IMR-90 (cell line): ENCODE data around the gene HYI. TPM values are rescaled to one million over a fixed set of nuclear protein-coding genes. Genes with fewer than 3 reads are reported as not detected.

Experiments
- ATAC-seq: fragments of 200-7000 bp; cut with Tn5 transposase; 2 replicates; pipeline ENCODE4 v1.9.1; 2020; ENCODE audit warnings: low read depth, mild to moderate bottlenecking, moderate library complexity
- BruUV-seq: library from RNA; stranded (reverse); fragments of 400-500 nt; replicated peaks from 2 replicates; lab custom pipeline; 2021; lab: Mats Ljungman, UMichigan
- CTCF ChIA-PET: fragments of 300-600 bp; formaldehyde crosslinking; extraction: SDS; loops from one replicate; lab custom pipeline; 2021; ENCODE audit warnings: antibody characterized with exemption; lab: Yijun Ruan, JAX
- POLR2A ChIA-PET: fragments of 300-600 bp; sonication (Branson Sonifier 250); formaldehyde crosslinking; loops from one replicate; lab custom pipeline; 2022; ENCODE audit warnings: antibody characterized with exemption; ENCODE audit not compliant: unreplicated experiment; lab: Charles Lee
- DNase-seq: peaks from one replicate; pipeline ENCODE4 v3.0.0; 2013
- H2AFZ ChIP-seq: replicated peaks from 2 replicates; pipeline ENCODE3; 2013; ENCODE audit warnings: low read length, mild to moderate bottlenecking; ENCODE audit not compliant: poor library complexity
- H2AK5ac ChIP-seq: 2 replicates; pipeline ENCODE4 v1.6.1; 2013; ENCODE audit warnings: low read depth, low read length, inconsistent platforms
- H2AK9ac ChIP-seq: replicated peaks from 2 replicates; pipeline ENCODE3; 2013; ENCODE audit warnings: mild to moderate bottlenecking, low read depth, low read length, moderate library complexity; ENCODE audit not compliant: poor library complexity
- H2BK120ac ChIP-seq: 2 replicates; pipeline ENCODE4 v1.6.1; 2013; ENCODE audit warnings: low read depth, low read length, inconsistent platforms
- H2BK15ac ChIP-seq: 3 replicates; pipeline ENCODE4 v1.6.1; 2013; ENCODE audit warnings: low read depth, low read length, inconsistent platforms
- H2BK20ac ChIP-seq: 2 replicates; pipeline ENCODE4 v1.6.1; 2013; ENCODE audit warnings: low read depth, mild to moderate bottlenecking, inconsistent platforms, low read length, moderate library complexity
- H2BK5ac ChIP-seq: 2 replicates; pipeline ENCODE4 v1.6.1; 2013; ENCODE audit warnings: mild to moderate bottlenecking, low read depth, low read length, inconsistent platforms; ENCODE audit not compliant: poor library complexity, severe bottlenecking
- H3K14ac ChIP-seq: replicated peaks from 2 replicates; pipeline ENCODE4 v1.6.1; 2013; ENCODE audit warnings: low read depth, low read length, inconsistent platforms
- H3K18ac ChIP-seq: 2 replicates; pipeline ENCODE4 v1.6.1; 2013; ENCODE audit warnings: low read depth, low read length, control low read depth
- H3K23ac ChIP-seq: 2 replicates; pipeline ENCODE4 v1.6.1; 2013; ENCODE audit warnings: low read depth, low read length, inconsistent platforms
- H3K27ac ChIP-seq: 2 replicates; pipeline ENCODE4 v1.5.1; 2013; ENCODE audit warnings: mild to moderate bottlenecking, control low read depth, low read length; ENCODE audit not compliant: insufficient read depth
- H3K27me3 ChIP-seq: 2 replicates; pipeline ENCODE4 v1.6.1; 2013; ENCODE audit warnings: low read length; ENCODE audit not compliant: control insufficient read depth, insufficient read depth
- H3K36me3 ChIP-seq: 2 replicates; pipeline ENCODE4 v1.6.1; 2013; ENCODE audit warnings: low read length, mixed read lengths; ENCODE audit not compliant: control insufficient read depth, insufficient read depth
- H3K4ac ChIP-seq: 2 replicates; pipeline ENCODE4 v1.6.1; 2013; ENCODE audit warnings: low read depth, low read length, inconsistent platforms
- H3K4me1 ChIP-seq: 2 replicates; pipeline ENCODE4 v1.6.1; 2013; ENCODE audit warnings: low read length, mixed read lengths; ENCODE audit not compliant: control insufficient read depth, insufficient read depth
- H3K4me2 ChIP-seq: 2 replicates; pipeline ENCODE4 v1.6.1; 2013; ENCODE audit warnings: low read depth, mild to moderate bottlenecking, control low read depth, low read length, moderate library complexity
- H3K4me3 ChIP-seq: 2 replicates; pipeline ENCODE4 v1.5.1; 2013; ENCODE audit warnings: low read depth, mild to moderate bottlenecking, control low read depth, low read length, moderate library complexity; ENCODE audit not compliant: insufficient read depth
- H3K56ac ChIP-seq: 2 replicates; pipeline ENCODE4 v1.6.1; 2013; ENCODE audit warnings: low read length, inconsistent platforms; ENCODE audit not compliant: insufficient read depth; ENCODE audit errors: extremely low read depth
- H3K79me1 ChIP-seq, 2 experiments: 2 replicates each; pipeline ENCODE4 v1.6.1; 2013; ENCODE audit warnings: low read length in 2 of 2, inconsistent platforms in 1 of 2, low read depth in 1 of 2
- H3K9ac ChIP-seq: 2 replicates; pipeline ENCODE4 v1.6.1; 2013; ENCODE audit warnings: low read depth, low read length, control low read depth
- H3K9me1 ChIP-seq: 2 replicates; pipeline ENCODE4 v1.6.1; 2013; ENCODE audit warnings: low read length, inconsistent platforms; ENCODE audit not compliant: insufficient read depth
- H3K9me3 ChIP-seq: 2 replicates; pipeline ENCODE4 v1.6.1; 2013; ENCODE audit warnings: low read length; ENCODE audit not compliant: control insufficient read depth, insufficient read depth
- H4K20me1 ChIP-seq: 2 replicates; pipeline ENCODE4 v1.6.1; 2013; ENCODE audit warnings: low read length, inconsistent platforms; ENCODE audit not compliant: insufficient read depth
- H4K5ac ChIP-seq: 2 replicates; pipeline ENCODE4 v1.6.1; 2013; ENCODE audit warnings: mild to moderate bottlenecking, low read depth, low read length, control low read depth
- H4K8ac ChIP-seq, 2 experiments: 2 replicates each; pipeline ENCODE4 v1.6.1; 2013; ENCODE audit warnings: low read depth in 2 of 2, low read length in 2 of 2, control low read depth in 1 of 2, inconsistent platforms in 1 of 2
- H4K91ac ChIP-seq: 2 replicates; pipeline ENCODE4 v1.6.1; 2013; ENCODE audit warnings: low read depth, low read length, inconsistent platforms; ENCODE audit not compliant: insufficient read depth
- BHLHE40 ChIP-seq: fragments of 150-350 bp; IDR thresholded peaks from 2 replicates; pipeline ENCODE4 v1.6.1; 2016; ENCODE audit warnings: mild to moderate bottlenecking, low read depth, low read length
- CEBPB ChIP-seq: IDR thresholded peaks from 2 replicates; pipeline ENCODE4 v1.6.1; 2012; ENCODE audit warnings: low read depth, low read length, improper control_type of control experiment
- CHD1 ChIP-seq: IDR thresholded peaks from 2 replicates; pipeline ENCODE4 v1.6.1; 2012; ENCODE audit warnings: low read depth, low read length, improper control_type of control experiment
- CTCF ChIP-seq: conservative IDR thresholded peaks from 2 replicates; pipeline ENCODE4 v1.5.1; 2012; ENCODE audit warnings: mild to moderate bottlenecking, low read depth, low read length, improper control_type of control experiment
- ELK1 ChIP-seq: fragments of 150-350 bp; IDR thresholded peaks from 2 replicates; pipeline ENCODE4 v1.6.1; 2016; ENCODE audit warnings: low read depth, mild to moderate bottlenecking, low read length, moderate library complexity, borderline replicate concordance
- FOS ChIP-seq: fragments of 150-350 bp; IDR thresholded peaks from 2 replicates; pipeline ENCODE4 v1.6.1; 2016; ENCODE audit warnings: low read depth, low read length
- MAFK ChIP-seq: IDR thresholded peaks from 2 replicates; pipeline ENCODE4 v1.6.1; 2012; ENCODE audit warnings: low read depth, low read length, improper control_type of control experiment
- MAZ ChIP-seq: IDR thresholded peaks from 2 replicates; pipeline ENCODE4 v1.6.1; 2012; ENCODE audit warnings: low read depth, mild to moderate bottlenecking, low read length, improper control_type of control experiment, moderate library complexity, borderline replicate concordance
- MXI1 ChIP-seq: IDR thresholded peaks from 2 replicates; pipeline ENCODE4 v1.6.1; 2012; ENCODE audit warnings: low read depth, mild to moderate bottlenecking, low read length, moderate library complexity, borderline replicate concordance
- NFE2L2 ChIP-seq: fragments of 150-350 bp; IDR thresholded peaks from 2 replicates; pipeline ENCODE4 v1.6.1; 2016; ENCODE audit warnings: low read depth, mild to moderate bottlenecking, low read length
- POLR2A ChIP-seq: IDR thresholded peaks from 2 replicates; pipeline ENCODE4 v1.6.1; 2012; ENCODE audit warnings: mild to moderate bottlenecking, low read depth, low read length
- RAD21 ChIP-seq: IDR thresholded peaks from 2 replicates; pipeline ENCODE4 v1.6.1; 2012; ENCODE audit warnings: low read length, improper control_type of control experiment
- RCOR1 ChIP-seq: IDR thresholded peaks from 2 replicates; pipeline ENCODE4 v1.6.1; 2012; ENCODE audit warnings: mild to moderate bottlenecking, low read length, improper control_type of control experiment; ENCODE audit not compliant: insufficient replicate concordance
- RFX5 ChIP-seq: IDR thresholded peaks from 2 replicates; pipeline ENCODE4 v1.8.0; 2012; ENCODE audit warnings: low read depth, mild to moderate bottlenecking, low read length, moderate library complexity
- SMC3 ChIP-seq: fragments of 150-350 bp; IDR thresholded peaks from 2 replicates; pipeline ENCODE4 v1.6.1; 2016; ENCODE audit warnings: low read depth, mild to moderate bottlenecking, antibody characterized with exemption, low read length, moderate library complexity
- USF2 ChIP-seq: fragments of 150-350 bp; IDR thresholded peaks from 2 replicates; pipeline ENCODE4 v1.6.1; 2017; ENCODE audit warnings: mild to moderate bottlenecking, antibody characterized with exemption, low read length, low read depth
- WGBS, 2 experiments: methylation state at CpG; one replicate each; pipeline versions ENCODE4 v1.1.5 to v1.1.7; 2013; ENCODE audit warnings: missing lambda C conversion rate in 2 of 2; ENCODE audit not compliant: insufficient read length in 1 of 2; ENCODE audit errors: extremely low coverage in 2 of 2; 5-methylcytosine and 5-hydroxymethylcytosine counted together
- dilution Hi-C: fragments of 300-500 bp; cut with HindIII; formaldehyde crosslinking; loops from one replicate; pipeline ENCODE4 v1.14.3; 2018; ENCODE audit warnings: low sequenced_read_pairs; ENCODE audit not compliant: unreplicated experiment
- in situ Hi-C: fragments of 300-500 bp; cut with MboI; formaldehyde crosslinking; loops from 3 replicates; pipeline ENCODE4 v1.14.3; 2019; ENCODE audit warnings: low sequenced_read_pairs, inconsistent platforms, mixed read lengths
- intact Hi-C: fragments of 100-400 bp; cut with micrococcal nuclease; formaldehyde crosslinking; loops from 2 replicates; pipeline ENCODE4 v1.10.0; 2022
- polyA plus RNA-seq, 3 experiments: library from polyadenylated mRNA; depleted of rRNA; stranded (reverse); fragments of >200 nt; gene quantifications; 2 replicates each; pipeline ENCODE4 v1.2.3, GENCODE V29; 2012; ENCODE audit warnings: low replicate concordance in 1 of 3
- total RNA-seq: library from RNA; depleted of rRNA; stranded (reverse); fragments of >200 nt; gene quantifications from 2 replicates; pipeline ENCODE4 v1.2.3, GENCODE V29; 2012

Gene HYI
- total and polyA plus RNA-seq, 2 of the 4 experiments (the other 2 are of a cell fraction), result 21.5 to 53.7 TPM

GRCh38 chr1:43431676-43432075, 22.1 kb downstream of the HYI start:
- TF ChIP-seq USF2 (no peak), RCOR1 (no peak), BHLHE40 (no peak), MXI1 (no peak), CEBPB (no peak), FOS (no peak), NFE2L2 (no peak), ELK1 (no peak), RFX5 (no peak), MAZ (no peak), POLR2A (no peak), SMC3 (no peak), RAD21 (no peak), CTCF (no peak), MAFK (no peak), CHD1 (no peak)
- no peaks in the 10 kb centered on the region for H4K20me1 ChIP-seq
- no peak overlapping the region for H4K5ac ChIP-seq
- no peak overlapping the region for H2BK5ac ChIP-seq
- ChIA-PET CTCF (no interaction called here), POLR2A (no interaction called here)
- no TSS peak for BruUV-seq
- no peak overlapping the region for H2AK9ac ChIP-seq
- intact Hi-C loops, result no loop called here
- DNase-seq (no peak), ATAC-seq (no peak)
- H3K23ac ChIP-seq, result no peak overlapping the region
- no peak overlapping the region for H3K4me3 ChIP-seq
- H3K9me3 ChIP-seq, result no peaks in the 10 kb centered on the region
- 100% methylated on average over 1 of the region's 9 CpGs; no CpG with 5 or more reads in 1 of the 2 experiments for WGBS, 2 experiments
- in situ Hi-C loops, result no loop called here
- no peak overlapping the region for H3K27ac ChIP-seq
- H2BK15ac ChIP-seq, result no peak overlapping the region
- no peak overlapping the region for H3K18ac ChIP-seq
- no peak overlapping the region for H3K4me2 ChIP-seq
- no peak overlapping the region for H3K14ac ChIP-seq
- H2AFZ ChIP-seq, result no peak overlapping the region
- no peaks in the 10 kb centered on the region; a peak in 1 of 4 replicates for H3K79me1 ChIP-seq
- H2BK20ac ChIP-seq, result no peak overlapping the region
- no peaks in the 10 kb centered on the region for H3K27me3 ChIP-seq
- H4K8ac ChIP-seq, result no peak overlapping the region
- 0 out of 2 replicates have a peak, but pooled peaks cover 6% of the 10 kb centered on the region for H3K9me1 ChIP-seq
- no peak overlapping the region for H4K91ac ChIP-seq
- H2BK120ac ChIP-seq, result no peak overlapping the region
- no peak overlapping the region for H2AK5ac ChIP-seq
- no peak overlapping the region for H3K56ac ChIP-seq
- H3K4ac ChIP-seq, result no peak overlapping the region
- peaks cover 78% of the 10 kb centered on the region for H3K36me3 ChIP-seq
- peaks cover 2% of the 10 kb centered on the region; the same call in 1 of the 2 replicates for H3K4me1 ChIP-seq
- dilution Hi-C loops, result no loop called here
- no peak overlapping the region for H3K9ac ChIP-seq
